ENCODE data around the gene GPR15.

Gene GPR15

GRCh38 chr3:98567666-98568270 lies 36.0 kb downstream of the GPR15 start:
- in situ Hi-C loops (cut with MboI; ENCODE audit: low pct_unique_long_range_greater_than_20kb, low sequenced_read_pairs, unreplicated experiment): no loop called here
- TF ChIP-seq CTCF (IDR thresholded peaks at IDR 0.05; ENCODE audit: extremely low read depth, insufficient read depth, missing control alignments): no peak
- no peak for DNase-seq (ENCODE audit: low spot score)

- in situ Hi-C loops (cut with MboI; ENCODE audit: low pct_unique_long_range_greater_than_20kb, low sequenced_read_pairs, unreplicated experiment): no loop called here
- TF ChIP-seq CTCF (IDR thresholded peaks at IDR 0.05; ENCODE audit: extremely low read depth, insufficient read depth, missing control alignments): no peak
- no peak for DNase-seq (ENCODE audit: low spot score)
These were observed 36.6 kb downstream of the GPR15 start for GRCh38 chr3:98568402-98568801.

- in situ Hi-C loops (cut with MboI; ENCODE audit: low pct_unique_long_range_greater_than_20kb, low sequenced_read_pairs, unreplicated experiment): no loop called here
- no peak for DNase-seq (ENCODE audit: low spot score)
- TF ChIP-seq CTCF (IDR thresholded peaks at IDR 0.05; ENCODE audit: extremely low read depth, insufficient read depth, missing control alignments): peak; percentile 53
These were observed 41.5 kb downstream of the GPR15 start for GRCh38 chr3:98573181-98573728.

GRCh38 chr3:98574132-98574531 lies 42.4 kb downstream of the GPR15 start:
- no peak for DNase-seq (ENCODE audit: low spot score)
- no peak for TF ChIP-seq CTCF (IDR thresholded peaks at IDR 0.05; ENCODE audit: extremely low read depth, insufficient read depth, missing control alignments)
- in situ Hi-C loops (cut with MboI; ENCODE audit: low pct_unique_long_range_greater_than_20kb, low sequenced_read_pairs, unreplicated experiment): no loop called here

GRCh38 chr3:98577178-98577895 lies 45.6 kb downstream of the GPR15 start:
- in situ Hi-C loops (cut with MboI; ENCODE audit: low pct_unique_long_range_greater_than_20kb, low sequenced_read_pairs, unreplicated experiment): loop anchor here (25.0 kb wide), 1 partner anchor 540 kb away; the partner anchor contains the start of gene GABRR3
- no peak for TF ChIP-seq CTCF (IDR thresholded peaks at IDR 0.05; ENCODE audit: extremely low read depth, insufficient read depth, missing control alignments)
- DNase-seq (ENCODE audit: low spot score): no peak

GRCh38 chr3:98580401-98581386 lies 48.9 kb downstream of the GPR15 start:
- no peak for DNase-seq (ENCODE audit: low spot score)
- in situ Hi-C loops (cut with MboI; ENCODE audit: low pct_unique_long_range_greater_than_20kb, low sequenced_read_pairs, unreplicated experiment): loop anchor here (25.0 kb wide), 1 partner anchor 543 kb away; the partner anchor contains the start of gene GABRR3
- no peak for TF ChIP-seq CTCF (IDR thresholded peaks at IDR 0.05; ENCODE audit: extremely low read depth, insufficient read depth, missing control alignments)
